NCI-H1436 (cell line): Measurements from ENCODE around the gene FIBP.
"Not testable (repeated sequence)": the region's sequence is repeated elsewhere in the genome, so short reads cannot be mapped to it uniquely, and the experiment has no call there.

ENCODE experiments used
- DNase-seq: peaks from one replicate; lab custom pipeline; 2025; lab: John Stamatoyannopoulos, UW

FIBP gene

GRCh38 chr11:65915101-65915820 lies 27.0 kb upstream of the FIBP start:
- DNase-seq: no peak

- DNase-seq: no peak
Observed at GRCh38 chr11:65912845-65913244, 24.6 kb upstream of the FIBP start.

GRCh38 chr11:65911682-65912568 lies 23.7 kb upstream of the FIBP start:
- DNase-seq: no peak

GRCh38 chr11:65907878-65908277 lies 19.6 kb upstream of the FIBP start:
- DNase-seq: no peak

- DNase-seq: no peak
Observed at GRCh38 chr11:65906602-65907001, 18.3 kb upstream of the FIBP start.

GRCh38 chr11:65903715-65904114 lies 15.4 kb upstream of the FIBP start:
- no peak for DNase-seq

GRCh38 chr11:65903068-65903481 lies 14.8 kb upstream of the FIBP start:
- DNase-seq: no peak

GRCh38 chr11:65900899-65901180 lies 12.6 kb upstream of the FIBP start:
- no peak for DNase-seq

GRCh38 chr11:65900125-65900898 lies 12.0 kb upstream of the FIBP start, which contains the start of gene FOSL1:
Gene FOSL1, minus strand, starts transcription at chr11:65900388. Its CDS starts 49 bp downstream, at chr11:65900339.
- DNase-seq: peak; percentile 69

- no peak for DNase-seq
Observed at GRCh38 chr11:65899356-65900124, 11.3 kb upstream of the FIBP start.

GRCh38 chr11:65898656-65899355 lies 10.5 kb upstream of the FIBP start:
- DNase-seq: no peak

GRCh38 chr11:65897020-65897471 lies 8.8 kb upstream of the FIBP start:
- no peak for DNase-seq

- no peak for DNase-seq
Observed at GRCh38 chr11:65896034-65896999, 8.0 kb upstream of the FIBP start.

GRCh38 chr11:65895482-65895981 lies 7.3 kb upstream of the FIBP start:
- no peak for DNase-seq

GRCh38 chr11:65894034-65894591 lies 5.8 kb upstream of the FIBP start:
- DNase-seq: no peak

GRCh38 chr11:65892661-65893317 lies 4.5 kb upstream of the FIBP start:
- DNase-seq: no peak

GRCh38 chr11:65892137-65892540 lies 3.9 kb upstream of the FIBP start:
- DNase-seq: not testable (repeated sequence)

GRCh38 chr11:65891219-65892136 lies 3.2 kb upstream of the FIBP start:
- DNase-seq: no peak
